Adipocyte (in vitro differentiated cells): ENCODE data around the gene CEMIP.

ENCODE experiments used
- DNase-seq: peaks from one replicate; pipeline ENCODE4 v3.0.0-alpha.2; 2015; ENCODE audit warnings: low read depth
- H3K27me3 ChIP-seq: replicated peaks from 2 replicates; pipeline ENCODE4 v1.7.0; 2013; ENCODE audit warnings: mild to moderate bottlenecking, low read length, moderate library complexity; ENCODE audit not compliant: control insufficient read depth, insufficient read depth
- H3K36me3 ChIP-seq: 2 replicates; pipeline ENCODE4 v1.7.0; 2013; ENCODE audit warnings: low read length, mild to moderate bottlenecking, moderate library complexity; ENCODE audit not compliant: control insufficient read depth, insufficient read depth, severe bottlenecking
- H3K4me1 ChIP-seq: 2 replicates; pipeline ENCODE4 v1.7.0; 2013; ENCODE audit warnings: mild to moderate bottlenecking, low read length, moderate library complexity; ENCODE audit not compliant: control insufficient read depth, insufficient read depth
- H3K4me3 ChIP-seq: 2 replicates; pipeline ENCODE4 v1.7.0; 2013; ENCODE audit warnings: mild to moderate bottlenecking, low read length, moderate library complexity
- H3K9ac ChIP-seq: 2 replicates; pipeline ENCODE4 v1.7.0; 2013; ENCODE audit warnings: mild to moderate bottlenecking, low read length, moderate library complexity
- H3K9me3 ChIP-seq: 2 replicates; pipeline ENCODE4 v1.7.0; 2013; ENCODE audit warnings: mild to moderate bottlenecking, low read length, moderate library complexity; ENCODE audit not compliant: control insufficient read depth

CEMIP gene

GRCh38 chr15:80803580-80804525, 24.7 kb downstream of the CEMIP start:
- Histone ChIP-seq H3K9ac (no peak overlapping the region), H3K9me3 (no peaks in the 10 kb centered on the region), H3K4me1 (no peaks in the 10 kb centered on the region), H3K36me3 (peaks cover 79% of the 10 kb centered on the region), H3K4me3 (no peak overlapping the region), H3K27me3 (no peaks in the 10 kb centered on the region)
- no peak for DNase-seq

GRCh38 chr15:80804970-80805495, 25.9 kb downstream of the CEMIP start:
- Histone ChIP-seq H3K4me1 (no peaks in the 10 kb centered on the region), H3K9ac (no peak overlapping the region), H3K4me3 (no peak overlapping the region), H3K27me3 (no peaks in the 10 kb centered on the region), H3K9me3 (no peaks in the 10 kb centered on the region), H3K36me3 (peaks cover 72% of the 10 kb centered on the region)
- DNase-seq: no peak

DNA sequence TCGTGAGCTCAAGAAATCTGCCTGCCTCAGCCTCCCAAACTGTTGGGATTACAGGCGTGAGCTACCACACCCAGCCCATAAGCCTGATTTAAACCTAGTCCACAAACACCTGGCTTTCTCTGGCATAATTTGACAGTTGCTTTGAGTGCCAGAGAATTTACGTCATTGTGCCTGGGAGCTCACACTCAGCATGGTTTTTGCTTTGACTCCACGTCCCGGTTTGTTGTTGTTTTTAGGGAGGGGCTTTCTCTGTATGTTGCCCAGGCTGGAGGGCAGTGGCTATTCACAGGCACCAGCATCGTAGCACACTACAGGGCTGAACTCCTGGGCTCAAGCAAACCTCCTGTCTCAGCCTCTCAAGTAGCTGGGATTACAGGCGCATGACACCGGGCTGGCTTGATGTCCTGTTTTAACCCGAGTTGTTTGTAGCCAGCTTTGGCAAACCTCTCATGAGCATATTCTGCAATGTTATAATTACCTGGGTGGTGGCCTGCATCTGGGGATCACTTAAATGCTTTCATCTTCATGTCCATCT, 32.7 kb downstream of the CEMIP start:
- Histone ChIP-seq H3K4me1 (no peaks in the 10 kb centered on the region), H3K27me3 (no peaks in the 10 kb centered on the region), H3K36me3 (peaks cover 46% of the 10 kb centered on the region), H3K9me3 (no peaks in the 10 kb centered on the region), H3K9ac (no peak overlapping the region), H3K4me3 (no peak overlapping the region)
- no peak for DNase-seq

DNA sequence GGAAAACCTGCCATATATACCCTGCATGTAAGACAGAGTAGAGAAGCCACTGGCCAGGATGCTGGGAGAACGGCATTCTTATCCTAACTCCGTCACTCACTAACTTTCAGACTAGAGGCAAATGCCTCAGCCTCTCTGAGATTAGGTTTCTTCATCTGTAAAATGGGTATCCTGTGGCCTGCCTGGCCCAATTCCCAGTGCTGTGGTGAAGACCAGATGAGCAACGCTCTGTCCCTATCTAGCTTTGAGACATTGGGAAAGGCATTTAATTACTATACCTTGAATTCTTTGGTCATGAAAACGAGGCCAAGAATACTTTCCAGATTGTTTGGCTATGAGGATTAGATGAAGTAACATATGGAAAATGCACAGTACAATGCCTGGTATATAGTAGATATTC, 35.9 kb downstream of the CEMIP start:
- Histone ChIP-seq H3K36me3 (peaks cover 58% of the 10 kb centered on the region), H3K4me1 (no peaks in the 10 kb centered on the region), H3K9me3 (no peaks in the 10 kb centered on the region), H3K4me3 (no peak overlapping the region), H3K9ac (no peak overlapping the region), H3K27me3 (no peaks in the 10 kb centered on the region)
- no peak for DNase-seq

GRCh38 chr15:80816049-80816653, 37.0 kb downstream of the CEMIP start:
- Histone ChIP-seq H3K9ac (no peak overlapping the region), H3K9me3 (no peaks in the 10 kb centered on the region), H3K4me3 (no peak overlapping the region), H3K4me1 (no peaks in the 10 kb centered on the region), H3K27me3 (no peaks in the 10 kb centered on the region), H3K36me3 (peaks cover 58% of the 10 kb centered on the region)
- DNase-seq: no peak

DNA sequence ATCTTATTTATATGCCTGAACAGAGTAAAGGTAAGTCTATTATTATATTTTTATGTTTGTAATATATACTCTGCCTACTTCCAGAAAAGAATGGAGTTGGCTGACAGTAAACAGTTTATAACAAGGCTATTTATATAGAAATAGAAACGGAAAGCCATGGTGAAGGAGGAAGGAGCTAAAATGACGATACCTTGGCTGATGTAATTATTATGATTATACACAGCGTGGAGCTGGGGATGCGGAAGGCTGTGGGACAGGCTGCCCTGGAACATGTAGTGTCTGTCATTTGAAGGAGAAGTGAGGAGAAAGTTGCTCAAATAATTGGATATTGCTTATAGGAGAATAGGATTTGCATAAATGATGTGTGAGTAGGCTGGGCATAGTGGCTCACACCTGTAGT, 37.8 kb downstream of the CEMIP start:
- Histone ChIP-seq H3K27me3 (no peaks in the 10 kb centered on the region), H3K4me3 (no peak overlapping the region), H3K36me3 (peaks cover 53% of the 10 kb centered on the region), H3K9me3 (no peaks in the 10 kb centered on the region), H3K9ac (no peak overlapping the region), H3K4me1 (no peaks in the 10 kb centered on the region)
- no peak for DNase-seq

DNA sequence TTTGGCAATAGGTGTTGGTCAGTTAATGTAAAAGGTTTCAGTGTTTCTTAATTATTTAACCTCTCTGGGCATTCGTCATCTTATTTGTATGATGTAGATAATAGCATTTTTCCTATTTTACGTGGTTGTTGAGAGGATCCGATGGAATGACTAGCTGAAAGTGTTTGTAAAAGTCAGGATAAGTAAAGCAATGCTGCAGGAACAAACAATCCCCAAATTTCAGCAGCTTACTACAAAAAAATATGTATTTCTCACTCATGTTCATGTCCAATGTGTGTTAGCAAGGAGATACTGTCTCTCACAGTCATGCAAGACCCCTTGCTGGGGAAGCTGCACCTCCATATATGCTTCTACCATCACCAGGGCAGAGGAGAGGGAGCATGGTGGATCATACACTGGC, 38.7 kb downstream of the CEMIP start:
- Histone ChIP-seq H3K4me3 (no peak overlapping the region), H3K27me3 (no peaks in the 10 kb centered on the region), H3K4me1 (no peaks in the 10 kb centered on the region), H3K9ac (no peak overlapping the region), H3K36me3 (peaks cover 53% of the 10 kb centered on the region), H3K9me3 (no peaks in the 10 kb centered on the region)
- no peak for DNase-seq

- no peak overlapping the region for H3K9ac ChIP-seq
- H3K4me1 ChIP-seq: no peaks in the 10 kb centered on the region
- no peak overlapping the region for H3K4me3 ChIP-seq
- H3K36me3 ChIP-seq: peaks cover 60% of the 10 kb centered on the region
- no peaks in the 10 kb centered on the region for H3K27me3 ChIP-seq
- H3K9me3 ChIP-seq: no peaks in the 10 kb centered on the region
- no peak for DNase-seq
Observed at GRCh38 chr15:80819001-80819400, 39.8 kb downstream of the CEMIP start.

DNA sequence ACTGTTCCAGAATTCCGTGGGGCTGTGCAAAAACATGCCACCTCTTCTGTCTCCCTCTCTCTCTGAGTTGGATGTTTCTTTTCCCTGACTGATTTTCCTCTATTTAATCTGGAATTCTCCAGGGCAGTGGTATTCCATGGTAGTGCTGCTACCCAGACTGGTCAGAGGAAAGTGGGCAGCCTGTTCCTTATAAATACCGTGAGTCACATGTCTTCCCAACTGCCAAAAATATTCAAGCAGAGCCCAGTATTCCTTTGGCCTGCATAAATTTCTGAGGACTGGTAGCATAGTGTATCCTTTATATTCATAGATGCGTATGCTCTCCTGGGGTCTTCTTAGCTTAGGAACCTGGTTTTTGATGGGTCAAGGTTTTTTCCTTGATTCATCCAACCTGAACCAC, 40.9 kb downstream of the CEMIP start:
- DNase-seq: no peak
- Histone ChIP-seq H3K9ac (no peak overlapping the region), H3K4me1 (peaks cover 6% of the 10 kb centered on the region), H3K4me3 (no peak overlapping the region), H3K36me3 (peaks cover 53% of the 10 kb centered on the region), H3K27me3 (no peaks in the 10 kb centered on the region), H3K9me3 (no peaks in the 10 kb centered on the region)

GRCh38 chr15:80822256-80822655, 43.1 kb downstream of the CEMIP start:
- H3K36me3 ChIP-seq: peaks cover 38% of the 10 kb centered on the region
- H3K4me1 ChIP-seq: peaks cover 12% of the 10 kb centered on the region
- H3K27me3 ChIP-seq: no peaks in the 10 kb centered on the region
- no peak overlapping the region for H3K4me3 ChIP-seq
- H3K9me3 ChIP-seq: no peaks in the 10 kb centered on the region
- no peak for DNase-seq
- H3K9ac ChIP-seq: no peak overlapping the region

GRCh38 chr15:80822676-80823075, 43.5 kb downstream of the CEMIP start:
- Histone ChIP-seq H3K27me3 (no peaks in the 10 kb centered on the region), H3K4me1 (peaks cover 12% of the 10 kb centered on the region), H3K36me3 (peaks cover 37% of the 10 kb centered on the region), H3K9me3 (no peaks in the 10 kb centered on the region), H3K9ac (no peak overlapping the region), H3K4me3 (no peak overlapping the region)
- DNase-seq: no peak
